IPS-NIHi7 (cell line): ENCODE data around the gene FPGS.

Source experiments
- DNase-seq: peaks from one replicate; pipeline ENCODE4 v3.0.0; 2012; ENCODE audit warnings: mixed read lengths; ENCODE audit errors: extremely low spot score

FPGS gene

DNA sequence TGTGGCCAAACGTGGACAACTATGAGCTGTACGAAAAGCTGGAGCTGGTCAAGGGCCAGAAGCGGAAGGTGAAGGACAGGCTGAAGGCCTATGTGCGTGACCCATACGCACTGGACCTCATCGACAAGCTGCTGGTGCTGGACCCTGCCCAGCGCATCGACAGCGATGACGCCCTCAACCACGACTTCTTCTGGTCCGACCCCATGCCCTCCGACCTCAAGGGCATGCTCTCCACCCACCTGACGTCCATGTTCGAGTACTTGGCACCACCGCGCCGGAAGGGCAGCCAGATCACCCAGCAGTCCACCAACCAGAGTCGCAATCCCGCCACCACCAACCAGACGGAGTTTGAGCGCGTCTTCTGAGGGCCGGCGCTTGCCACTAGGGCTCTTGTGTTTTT lies 13.5 kb upstream of the FPGS start:
- DNase-seq, result no peak

DNA sequence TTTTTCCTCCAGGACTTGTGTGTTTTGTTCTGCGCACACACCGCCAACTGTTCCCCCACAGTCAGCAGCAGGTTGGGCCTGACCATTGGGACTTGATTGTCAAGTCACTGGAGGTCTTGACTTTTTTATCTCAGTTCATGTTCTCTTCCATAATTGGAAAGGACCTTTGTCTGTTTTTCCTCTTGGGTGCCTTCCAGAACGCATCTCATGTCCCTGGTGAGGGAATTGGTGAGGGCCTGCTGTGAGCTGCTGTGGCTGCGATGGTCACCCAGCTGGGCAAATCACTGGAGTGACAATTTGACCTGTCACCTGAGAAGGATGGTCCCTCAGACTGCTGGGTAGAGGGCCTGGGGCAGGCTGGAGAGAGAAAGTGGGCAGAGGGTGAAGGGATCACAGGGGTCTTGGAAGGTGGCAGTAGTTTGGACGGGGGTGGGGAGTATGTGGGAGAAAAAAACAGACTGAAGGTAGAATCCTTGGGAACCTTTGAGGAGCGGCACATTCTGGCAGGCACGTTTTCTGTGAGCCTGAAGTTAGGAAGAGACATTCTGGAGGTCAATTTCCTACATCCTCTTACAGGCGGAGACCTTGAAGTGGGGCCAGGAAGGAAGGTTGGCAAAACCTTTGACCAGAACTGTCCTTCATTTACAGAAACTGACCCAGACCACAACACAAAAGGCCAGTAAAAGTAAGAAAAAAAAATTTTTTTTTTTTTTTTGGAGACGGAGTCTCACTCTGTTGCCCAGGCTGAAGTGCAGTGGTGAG lies 12.4 kb upstream of the FPGS start:
- no peak for DNase-seq

DNA sequence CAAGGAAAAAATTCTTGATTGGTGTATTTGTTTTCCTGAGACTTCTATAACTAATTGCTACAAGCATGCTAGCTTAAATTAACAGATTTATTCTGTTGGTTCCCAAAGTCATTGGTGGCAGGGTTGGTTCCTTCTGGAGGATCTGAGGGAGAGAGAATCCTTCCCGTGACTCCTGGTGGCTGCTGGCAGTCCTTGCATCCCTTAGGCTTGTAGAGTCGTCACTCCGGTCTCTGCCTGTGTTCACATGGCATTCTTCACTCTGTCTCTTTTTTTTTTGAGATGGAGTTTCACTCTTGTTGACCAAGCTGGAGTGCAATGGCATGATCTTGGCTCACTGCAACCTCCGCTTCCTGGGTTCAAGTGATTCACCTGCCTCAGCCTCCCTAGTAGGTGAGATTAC lies 11.6 kb upstream of the FPGS start:
- no peak for DNase-seq

DNA sequence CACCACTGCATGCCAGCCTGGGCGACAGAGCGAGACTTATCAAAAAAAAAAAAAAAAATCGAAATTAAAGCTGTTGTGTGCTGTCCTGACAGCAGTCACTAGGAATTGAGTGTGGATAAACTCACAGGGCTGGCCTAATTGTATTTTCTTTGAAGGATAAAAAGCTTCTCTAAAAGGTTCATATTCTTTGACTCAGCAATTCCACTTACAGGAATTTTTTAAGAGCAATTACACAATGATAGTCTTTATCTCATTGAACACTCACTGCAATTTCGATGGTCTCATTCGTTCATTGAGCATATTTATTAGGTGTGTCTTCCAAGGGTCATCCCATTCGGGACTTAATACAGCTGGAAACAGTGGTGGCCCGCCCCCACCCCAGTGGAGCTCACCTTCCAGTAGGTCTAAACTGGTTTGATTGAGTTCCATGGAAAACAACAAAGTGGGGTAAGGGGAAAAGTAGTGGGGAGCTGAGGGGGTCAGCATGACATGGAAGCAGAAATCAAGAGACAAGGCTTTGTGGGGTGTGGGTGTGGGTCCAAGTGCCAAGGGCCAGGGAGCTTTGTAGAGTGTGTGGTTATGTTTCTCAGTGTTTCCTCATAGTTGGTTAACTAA lies 10.2 kb upstream of the FPGS start:
- DNase-seq, result no peak

DNA sequence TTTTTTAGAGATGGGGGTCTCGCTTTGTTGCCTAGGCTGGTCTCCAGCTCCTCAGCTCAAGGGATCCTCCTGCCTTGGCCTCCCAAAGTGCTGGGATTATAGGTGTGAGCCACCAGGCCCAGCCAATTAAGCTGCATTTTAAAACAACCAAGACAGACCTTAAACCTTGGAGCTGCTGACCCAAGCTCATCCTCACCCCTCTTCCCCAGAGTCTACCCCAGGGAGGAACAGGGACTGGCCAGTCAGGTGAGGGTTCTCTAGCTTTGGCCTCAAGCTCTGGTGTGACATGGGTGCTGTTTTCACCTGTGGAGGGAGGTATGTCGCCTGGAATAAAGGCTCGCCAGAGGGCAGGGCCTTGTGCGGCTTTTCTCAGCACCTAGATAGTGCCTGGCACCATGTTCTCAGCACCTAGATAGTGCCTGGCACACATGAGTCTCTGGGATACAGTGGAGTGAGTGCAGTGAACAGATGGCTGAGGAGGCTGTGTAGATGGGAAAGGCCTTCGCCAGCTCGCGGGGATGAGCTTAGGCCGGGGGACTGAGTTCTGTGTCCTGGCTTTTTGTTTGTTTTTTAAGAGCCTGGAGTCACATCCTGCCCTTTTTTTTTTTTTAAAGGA lies 9.5 kb upstream of the FPGS start:
- DNase-seq, result no peak

DNA sequence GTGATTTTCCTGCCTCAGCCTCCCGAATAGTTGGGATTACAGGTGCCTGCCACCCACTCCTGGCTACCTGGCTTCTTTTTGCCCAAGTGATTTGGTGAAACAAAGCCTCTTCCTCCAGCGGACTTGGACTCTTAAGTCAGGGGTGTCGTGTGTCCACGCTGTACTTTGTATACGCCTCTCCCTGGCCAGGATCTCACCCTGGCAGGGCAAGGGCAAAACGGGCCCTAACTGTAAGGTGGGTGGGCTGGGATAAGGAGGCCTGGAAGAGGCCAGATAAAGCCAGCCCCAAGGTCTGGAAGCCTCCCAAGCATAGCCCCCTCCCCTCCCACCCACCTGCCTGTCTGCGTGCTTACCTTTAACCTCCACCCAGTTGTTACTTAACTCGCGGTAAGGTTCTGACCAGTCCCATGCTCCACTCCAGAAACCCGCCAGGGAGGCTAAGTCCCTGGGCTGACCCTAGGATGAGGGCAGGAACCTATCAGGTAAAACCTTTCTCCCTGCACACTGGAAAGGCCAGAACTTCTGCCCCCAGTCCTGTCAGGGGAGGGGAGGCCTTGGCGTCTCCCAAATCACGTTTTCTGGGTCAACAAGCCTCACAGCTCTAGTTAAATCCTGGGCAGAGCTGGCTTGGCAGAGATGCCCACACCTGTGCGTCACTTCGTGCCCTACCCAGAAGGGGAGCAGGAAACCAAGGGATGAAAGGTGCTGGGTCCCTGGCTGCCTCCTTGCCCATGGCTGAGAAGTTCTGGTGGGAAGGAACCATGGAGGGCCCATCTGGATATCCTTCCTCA lies 8.5 kb upstream of the FPGS start:
- DNase-seq, result no peak

DNA sequence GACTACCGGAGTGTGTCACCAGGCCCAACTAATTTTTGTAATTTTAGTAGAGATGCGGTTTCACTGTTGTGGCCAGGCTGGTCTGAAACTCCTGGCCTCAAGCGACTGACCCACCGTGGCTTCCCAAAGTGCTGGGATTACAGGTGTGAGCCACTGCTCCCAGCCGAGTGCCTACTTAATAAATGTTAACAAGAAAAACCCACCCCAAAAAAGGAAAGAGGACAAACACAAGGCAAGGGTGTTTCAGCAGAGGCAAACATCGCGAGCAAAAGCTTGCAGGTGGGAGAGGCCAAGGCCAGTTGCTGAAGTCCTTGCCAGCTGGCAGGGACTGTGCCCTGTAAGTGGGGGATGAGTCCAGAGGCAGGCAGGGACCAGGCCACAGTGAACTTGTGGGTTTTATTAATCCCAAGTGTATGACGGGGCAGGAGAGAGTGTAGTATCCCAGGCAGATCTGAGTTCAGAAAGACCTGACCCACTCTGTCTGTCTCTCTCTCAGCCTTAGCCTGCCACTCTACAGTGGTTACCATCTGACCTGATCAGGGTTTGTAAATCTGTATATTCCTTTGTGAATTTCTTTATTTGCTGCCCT lies 6.4 kb upstream of the FPGS start:
- DNase-seq, result no peak

DNA sequence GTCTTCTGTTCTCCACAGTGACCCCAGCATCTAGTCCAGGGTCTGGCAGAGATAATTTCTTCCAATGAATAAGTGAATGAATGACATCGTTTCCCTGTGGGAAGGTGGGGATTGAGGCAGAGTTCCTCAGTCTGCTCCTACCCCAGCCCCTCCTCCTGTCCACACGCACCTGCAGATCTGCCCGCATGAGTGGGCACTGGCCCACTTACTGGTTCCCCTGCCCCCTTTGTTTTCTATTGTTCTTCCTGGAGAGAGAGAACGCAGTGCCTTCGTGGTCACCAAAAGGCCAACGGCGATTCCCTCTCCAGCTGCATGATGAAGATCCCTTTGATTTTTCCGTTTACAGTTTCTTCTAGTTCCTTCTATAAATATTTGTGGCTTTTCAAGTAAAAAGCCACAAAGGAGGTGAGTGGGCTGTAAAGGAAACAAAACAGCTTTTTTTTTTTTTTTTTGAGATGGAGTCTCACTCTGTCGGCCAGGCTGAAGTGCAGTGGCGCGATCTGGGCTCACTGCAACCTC lies 5.8 kb upstream of the FPGS start:
- DNase-seq, result no peak

DNA sequence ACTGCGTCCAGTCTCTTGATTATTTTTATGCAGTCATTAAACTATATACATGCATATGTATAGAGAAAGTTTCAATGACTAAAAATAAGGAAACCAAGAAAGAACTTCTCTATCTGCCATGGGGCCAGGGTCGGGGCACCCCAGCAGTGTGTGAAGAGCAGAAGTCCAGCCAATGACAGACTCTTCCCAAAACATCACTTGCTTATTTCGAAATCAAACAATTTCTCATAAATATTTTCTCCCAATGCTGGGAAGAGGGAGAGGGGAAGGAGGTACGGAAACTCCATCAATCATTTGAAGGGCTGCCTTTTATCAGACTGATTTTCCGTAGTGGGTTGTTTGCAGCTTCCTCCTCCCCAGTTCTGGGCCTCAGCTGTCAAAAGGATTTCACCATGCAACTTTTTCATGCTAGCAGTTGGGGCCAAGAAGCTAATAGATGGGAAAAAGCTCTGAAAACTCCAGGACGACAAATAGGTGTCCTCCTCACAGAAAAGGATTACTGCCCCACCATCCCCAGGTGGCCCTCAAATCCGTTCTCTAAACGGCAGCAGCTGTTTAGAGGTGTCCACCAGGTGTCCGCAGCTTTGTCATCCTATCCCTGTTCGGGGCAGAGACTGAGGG lies 617 bp upstream of the FPGS start:
- DNase-seq, result no peak

DNA sequence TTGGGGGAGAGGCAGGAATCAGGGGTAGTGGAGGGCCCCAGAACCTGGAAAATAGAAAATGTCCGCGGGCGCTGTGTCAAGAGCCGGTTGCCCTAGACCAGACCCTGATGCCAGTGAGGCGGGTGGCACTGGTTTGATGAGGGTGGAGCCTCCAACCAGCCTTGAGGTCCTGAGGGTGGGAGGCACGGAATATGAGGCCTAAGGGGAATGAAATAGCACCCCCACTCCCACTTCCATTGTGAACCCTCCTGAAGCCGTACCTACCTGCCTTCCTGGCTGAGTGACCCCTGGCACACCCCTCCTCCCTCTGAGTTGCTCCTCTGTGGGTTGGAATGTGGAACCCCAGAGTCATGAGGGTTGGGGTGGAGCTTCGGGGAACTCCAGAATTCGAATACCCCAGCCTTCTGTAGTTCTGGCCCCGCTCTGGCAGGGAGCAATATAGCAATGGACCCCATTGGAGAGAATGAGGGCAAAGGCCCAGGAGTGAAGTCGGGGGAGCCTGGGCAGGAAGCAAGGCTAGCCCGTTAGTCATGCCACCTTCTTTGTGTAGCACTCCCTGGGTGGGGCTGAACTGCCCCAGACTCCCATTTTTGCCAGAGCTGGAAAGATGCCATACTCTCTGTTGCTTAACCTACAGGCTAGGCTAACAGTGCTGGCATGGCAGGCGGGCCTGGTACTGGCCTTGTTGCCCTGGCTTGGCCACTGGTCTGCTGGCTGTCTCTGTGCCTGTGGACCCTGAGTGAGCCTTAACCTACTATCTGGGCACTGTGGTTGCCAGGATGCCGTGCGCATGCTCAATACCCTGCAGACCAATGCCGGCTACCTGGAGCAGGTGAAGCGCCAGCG lies 1.0 kb downstream of the FPGS start:
- DNase-seq, result no peak

DNA sequence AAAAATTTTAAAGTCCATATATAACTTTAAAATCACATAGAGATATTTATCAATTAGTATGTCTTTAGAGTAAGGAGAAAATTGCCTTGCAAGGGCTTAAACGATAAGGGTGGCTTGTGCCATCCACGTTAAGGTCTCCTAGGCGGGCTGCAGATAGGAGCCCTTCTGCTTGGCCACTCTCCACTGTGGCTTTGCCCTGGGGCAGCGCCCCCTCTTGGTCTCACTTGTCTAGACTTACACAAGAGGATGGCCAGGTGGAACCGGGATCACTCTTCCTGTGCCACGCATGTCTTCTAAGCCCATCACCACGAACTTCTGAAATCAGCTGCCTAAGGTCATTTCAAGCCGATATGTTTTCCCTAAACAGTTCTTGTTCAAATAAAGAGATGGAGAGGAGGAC lies 2.9 kb downstream of the FPGS start:
- peak; percentile 68 for DNase-seq

DNA sequence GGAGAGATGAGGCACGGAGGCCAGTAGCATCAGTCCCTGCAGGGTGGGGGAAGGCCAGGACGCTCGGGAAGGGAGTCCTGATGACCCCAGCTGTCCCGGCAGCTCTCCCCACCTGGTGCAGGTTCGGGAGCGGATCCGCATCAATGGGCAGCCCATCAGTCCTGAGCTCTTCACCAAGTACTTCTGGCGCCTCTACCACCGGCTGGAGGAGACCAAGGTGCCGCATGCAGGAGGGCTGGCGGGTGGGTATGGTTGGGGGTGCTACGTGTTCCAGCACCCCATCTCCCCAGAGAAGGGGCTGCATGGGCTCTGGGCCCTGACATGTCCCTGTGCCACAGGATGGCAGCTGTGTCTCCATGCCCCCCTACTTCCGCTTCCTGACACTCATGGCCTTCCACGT lies 4.2 kb downstream of the FPGS start:
- DNase-seq, result no peak

DNA sequence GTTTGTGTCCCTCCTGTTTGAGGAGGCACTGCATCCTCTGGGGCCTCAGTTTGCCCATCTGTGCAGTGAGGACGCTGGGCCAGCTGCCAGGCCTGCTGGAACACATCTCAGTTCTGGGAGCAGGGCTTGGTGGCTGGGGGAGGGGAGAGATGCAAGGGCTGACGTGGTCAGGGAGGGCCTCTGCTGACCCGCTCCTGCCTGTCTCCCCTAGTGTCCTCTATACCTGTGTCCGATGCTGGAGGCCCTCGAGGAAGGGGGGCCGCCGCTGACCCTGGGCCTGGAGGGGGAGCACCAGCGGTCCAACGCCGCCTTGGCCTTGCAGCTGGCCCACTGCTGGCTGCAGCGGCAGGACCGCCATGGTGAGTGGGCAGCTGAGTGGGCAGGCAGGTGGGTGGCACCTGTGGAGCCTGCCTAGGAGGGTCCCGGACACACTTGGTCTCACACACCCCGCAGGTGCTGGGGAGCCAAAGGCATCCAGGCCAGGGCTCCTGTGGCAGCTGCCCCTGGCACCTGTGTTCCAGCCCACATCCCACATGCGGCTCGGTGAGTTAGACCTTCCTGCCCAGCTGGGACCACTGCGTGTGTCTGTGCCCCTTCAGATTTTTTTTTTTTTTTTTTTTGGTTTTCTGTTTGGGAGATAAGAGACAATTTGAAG lies 5.8 kb downstream of the FPGS start:
- no peak for DNase-seq

DNA sequence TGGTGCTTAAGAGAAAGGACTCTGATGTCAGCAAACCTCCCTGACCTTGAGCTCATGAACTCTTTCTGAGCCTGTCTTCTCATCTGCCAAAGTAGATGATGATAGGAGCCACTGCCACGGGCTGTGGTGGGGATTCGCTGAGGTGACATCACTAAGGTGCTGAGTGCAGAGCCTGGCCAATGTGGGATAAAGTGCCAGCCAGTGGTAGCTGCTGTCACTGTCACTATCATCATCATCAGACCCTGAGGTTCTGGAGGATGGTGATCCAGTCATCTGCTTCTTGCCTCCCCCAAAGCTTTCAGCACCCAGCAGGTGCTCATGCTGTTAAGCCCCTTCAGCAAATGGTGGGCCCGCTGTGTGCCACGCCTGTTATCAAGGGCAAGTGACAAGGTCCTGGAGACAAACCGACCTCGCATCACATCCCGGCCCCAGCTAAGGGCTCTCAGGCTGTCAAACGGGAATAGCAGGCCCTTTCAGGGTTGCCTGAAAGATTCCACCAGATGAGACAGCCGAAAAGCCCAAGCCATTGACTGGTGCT lies 6.4 kb downstream of the FPGS start:
- DNase-seq, result no peak

DNA sequence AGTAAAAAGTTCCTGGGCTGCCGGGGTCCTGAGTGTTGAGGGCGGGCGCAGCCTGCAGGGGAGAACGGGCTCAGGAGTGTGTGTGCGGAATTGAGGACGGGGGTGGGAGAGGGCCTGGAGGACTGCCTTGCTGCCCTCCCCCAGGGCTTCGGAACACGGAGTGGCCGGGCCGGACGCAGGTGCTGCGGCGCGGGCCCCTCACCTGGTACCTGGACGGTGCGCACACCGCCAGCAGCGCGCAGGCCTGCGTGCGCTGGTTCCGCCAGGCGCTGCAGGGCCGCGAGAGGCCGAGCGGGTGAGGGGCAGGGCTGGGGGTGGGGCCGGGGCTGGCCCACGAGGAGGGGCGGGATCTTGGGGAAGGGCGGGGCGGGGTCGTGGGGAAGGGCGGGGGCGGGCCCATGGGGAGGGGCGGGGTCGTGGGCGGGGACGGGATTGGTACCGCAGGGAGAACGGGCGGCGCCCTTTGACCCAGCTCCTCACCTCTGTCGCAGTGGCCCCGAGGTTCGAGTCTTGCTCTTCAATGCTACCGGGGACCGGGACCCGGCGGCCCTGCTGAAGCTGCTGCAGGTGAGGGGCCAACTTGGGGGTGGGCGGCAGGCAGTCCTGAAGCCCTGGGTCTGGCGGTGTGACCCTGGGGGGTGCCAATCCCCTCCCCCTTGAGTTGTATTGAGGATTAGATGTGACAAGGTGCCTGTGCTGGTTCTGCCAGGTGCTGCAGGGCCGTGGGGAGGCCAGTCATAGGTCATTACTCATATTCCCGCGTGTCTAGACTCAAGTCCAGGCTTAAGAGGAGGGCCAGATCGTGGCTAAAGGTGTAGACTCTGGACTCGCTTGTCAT lies 7.1 kb downstream of the FPGS start:
- DNase-seq, result peak; percentile 91

DNA sequence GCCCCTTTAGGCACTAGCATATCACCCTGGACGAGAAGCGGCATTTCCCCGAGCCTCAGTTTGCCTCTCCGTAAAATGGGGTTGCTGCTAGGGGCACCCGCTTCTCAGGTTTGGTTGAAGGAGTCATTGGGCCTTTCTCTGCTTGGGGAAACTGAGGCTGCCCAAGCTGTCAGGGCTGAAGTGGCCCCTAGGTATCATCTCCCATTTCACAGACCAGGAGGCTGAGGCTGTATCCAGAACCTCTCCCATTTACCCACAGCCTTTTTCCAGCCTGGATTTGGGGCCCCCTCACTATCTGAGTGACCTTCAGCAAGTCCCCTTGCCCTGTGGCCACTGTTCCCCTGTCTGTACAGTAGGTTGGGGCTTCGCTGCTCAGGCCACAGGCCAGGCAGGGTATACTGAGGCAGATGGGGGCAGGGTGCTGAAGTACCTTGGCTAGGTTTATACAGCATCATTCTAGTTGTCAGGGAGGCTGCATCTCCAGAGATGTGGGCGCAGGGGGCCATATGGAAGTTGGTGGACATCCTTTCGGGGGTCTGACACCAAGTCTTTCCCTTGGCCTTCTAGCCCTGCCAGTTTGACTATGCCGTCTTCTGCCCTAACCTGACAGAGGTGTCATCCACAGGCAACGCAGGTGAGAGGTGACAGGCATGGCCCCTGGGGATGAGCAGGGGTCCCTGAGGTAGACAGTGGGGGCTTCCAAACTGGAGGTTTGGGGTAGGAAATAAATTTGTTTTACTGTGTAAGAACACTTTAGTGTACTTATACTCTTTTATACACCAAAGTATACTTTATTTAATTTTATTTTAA lies 7.9 kb downstream of the FPGS start:
- DNase-seq, result no peak

DNA sequence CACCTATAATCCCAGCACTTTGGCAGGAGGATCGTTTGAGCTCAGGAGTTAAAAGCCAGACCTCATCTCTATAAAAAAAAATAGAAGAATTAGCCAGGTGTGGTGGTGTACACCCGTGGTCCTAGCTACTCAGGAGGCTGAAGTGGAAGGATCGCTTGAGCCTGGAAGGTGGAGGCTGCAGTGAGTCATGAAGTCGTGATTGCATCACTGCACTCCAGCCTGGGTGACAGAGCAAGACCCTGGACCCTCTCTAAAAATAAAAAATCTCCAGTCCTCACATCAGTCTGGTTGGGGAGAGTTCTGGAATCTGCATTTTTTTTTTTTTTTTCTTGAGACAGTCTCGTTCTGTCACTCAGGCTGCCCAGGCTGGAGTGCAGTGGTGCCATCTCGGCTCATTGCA lies 9.3 kb downstream of the FPGS start:
- DNase-seq, result no peak
